T-cell (primary cell): ENCODE measurements around the gene ZKSCAN8. TPM values are rescaled to one million over a fixed set of nuclear protein-coding genes. Genes with fewer than 3 reads are reported as not detected.

Experiments
- ATAC-seq, 4 experiments: fragments of 200-7000 bp in 3 of 4; fragments of 150-1000 bp in 1 of 4; cut with Tn5 transposase; replicated peaks in 1 of 4; 1 replicate in 3 of 4; 2 replicates in 1 of 4; pipeline ENCODE4 v1.10.0; 2021; ENCODE audit warnings: moderate library complexity in 3 of 4, mild to moderate bottlenecking in 2 of 4, moderate number of reproducible peaks in 1 of 4
- CTCF ChIA-PET, 2 donors: fragments of 300-600 bp; sonication (Branson Sonifier 250); formaldehyde crosslinking; loops; one replicate each; lab custom pipeline; 2022; ENCODE audit warnings: antibody characterized with exemption in 2 of 2; lab: Charles Lee
- POLR2A ChIA-PET, 2 donors: fragments of 300-600 bp; sonication (Branson Sonifier 250); formaldehyde crosslinking; loops; one replicate each; lab custom pipeline; 2022; ENCODE audit warnings: antibody characterized with exemption in 2 of 2; lab: Charles Lee
- DNase-seq, 35 experiments: peaks; one replicate each; pipeline versions ENCODE4 v3.0.0 to v3.0.0-alpha.2; 2013 to 2023
- H3K27ac ChIP-seq: one replicate; pipeline ENCODE4 v1.5.1; 2013; ENCODE audit warnings: low read length
- H3K27me3 ChIP-seq, 2 experiments: replicated peaks in 1 of 2; 1 replicate in 1 of 2; 2 replicates in 1 of 2; pipeline versions ENCODE4 v1.6.1 to v1.7.0; 2013; ENCODE audit warnings: low read length in 1 of 2, mixed read lengths in 1 of 2; ENCODE audit not compliant: control insufficient read depth in 2 of 2, insufficient read depth in 2 of 2; ENCODE audit errors: extremely low read depth in 1 of 2
- H3K36me3 ChIP-seq, 2 donors: 1 replicate in 1 of 2; 2 replicates in 1 of 2; pipeline versions ENCODE4 v1.6.1 to v1.7.0; 2013; ENCODE audit warnings: low read length in 1 of 2; ENCODE audit not compliant: control insufficient read depth in 2 of 2, insufficient read depth in 1 of 2; ENCODE audit errors: extremely low read depth in 1 of 2
- H3K4me1 ChIP-seq, 2 experiments: 1 replicate in 1 of 2; 2 replicates in 1 of 2; pipeline versions ENCODE4 v1.6.1 to v1.7.0; 2013; ENCODE audit warnings: low read length in 2 of 2, mixed read lengths in 1 of 2; ENCODE audit not compliant: insufficient read depth in 2 of 2, control insufficient read depth in 1 of 2; ENCODE audit errors: extremely low read depth in 1 of 2
- H3K4me3 ChIP-seq, 2 donors: 1 replicate in 1 of 2; 2 replicates in 1 of 2; pipeline versions ENCODE4 v1.5.1 to v1.7.0; 2013; ENCODE audit warnings: mild to moderate bottlenecking in 2 of 2, low read length in 1 of 2, moderate library complexity in 1 of 2; ENCODE audit not compliant: control insufficient read depth in 1 of 2; ENCODE audit errors: extremely low read depth in 1 of 2
- H3K9me3 ChIP-seq: 2 replicates; pipeline ENCODE4 v1.7.0; 2013
- H3K27ac Mint-ChIP-seq, 2 donors: one replicate each; pipeline ENCODE4 v1.8.0; 2020 to 2021; ENCODE audit warnings: mild to moderate bottlenecking in 2 of 2, mixed read lengths in 2 of 2
- H3K27me3 Mint-ChIP-seq, 2 donors: one replicate each; pipeline ENCODE4 v1.8.0; 2021 to 2022; ENCODE audit warnings: mixed read lengths in 2 of 2
- H3K36me3 Mint-ChIP-seq: one replicate; pipeline ENCODE4 v1.8.0; 2021; ENCODE audit warnings: mixed read lengths
- H3K4me1 Mint-ChIP-seq, 3 donors: one replicate each; pipeline ENCODE4 v1.8.0; 2020 to 2022; ENCODE audit warnings: mixed read lengths in 3 of 3, mild to moderate bottlenecking in 1 of 3
- H3K4me3 Mint-ChIP-seq, 3 donors: one replicate each; pipeline ENCODE4 v1.8.0; 2020 to 2022; ENCODE audit warnings: mild to moderate bottlenecking in 3 of 3, mixed read lengths in 3 of 3, moderate library complexity in 3 of 3
- H3K9me3 Mint-ChIP-seq, 3 donors: one replicate each; pipeline ENCODE4 v1.8.0; 2020 to 2022; ENCODE audit warnings: mixed read lengths in 3 of 3
- WGBS: methylation state at CpG from one replicate; pipeline ENCODE4 v1.1.5; 2013; ENCODE audit warnings: missing lambda C conversion rate; ENCODE audit not compliant: insufficient coverage; 5-methylcytosine and 5-hydroxymethylcytosine counted together
- total RNA-seq, 35 experiments: library from RNA in 6 of 35; stranded (reverse) in 6 of 35; fragments of 120-200 nt in 1 of 35; gene quantifications; one replicate each; pipeline versions ENCODE4 v1.2.1 to v1.2.4 and lab custom pipeline; 2013 to 2026

ZKSCAN8 gene
- total RNA-seq, 5 donors from 2014 or later (not counting 1 experiment from before 2014, with no cell fraction given): 23.3 to 35.7 (median 35.0) TPM

DNA sequence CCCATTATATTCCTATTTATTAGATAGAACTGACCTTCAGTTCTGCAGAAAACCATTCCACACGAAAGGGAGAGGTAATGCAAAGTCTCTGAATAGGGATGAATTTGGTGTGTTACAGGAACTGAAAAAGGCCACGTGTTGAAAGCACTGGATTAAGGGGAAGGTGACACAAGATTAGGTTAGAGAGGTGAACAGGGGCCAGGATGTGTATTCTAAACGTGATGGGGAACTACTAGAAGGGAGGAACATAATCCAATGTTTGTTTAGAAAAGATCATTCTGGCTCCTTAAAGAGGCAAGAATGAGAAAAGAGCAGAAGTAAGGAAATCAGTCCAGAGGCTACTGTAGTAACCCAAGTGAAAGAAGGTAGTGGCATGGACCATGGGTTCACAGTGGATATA, 6.3 kb upstream of the ZKSCAN8 start:
- peaks cover 0 to 10% of the 10 kb centered on the region in 2 donors for H3K36me3 ChIP-seq
- no peaks in the 10 kb centered on the region for H3K27me3 Mint-ChIP-seq
- H3K4me1 Mint-ChIP-seq: peaks cover 72 to 74% (median 73%) of the 10 kb centered on the region in 3 donors
- peak overlapping the region; percentile 96 for H3K27ac ChIP-seq
- H3K4me1 ChIP-seq: peaks cover 12 to 17% of the 10 kb centered on the region in 2 experiments
- ATAC-seq (no peak), DNase-seq (no peak)
- ChIA-PET CTCF (interaction anchor here in 1 of 2 donors (2.5 kb wide), 1 partner anchor 10 kb away, joined by 11 read pairs; no protein-coding TSS in a partner anchor), POLR2A (no interaction called here)
- 10% methylated on average over 2 of the region's 3 CpGs for WGBS
- H3K27me3 ChIP-seq: no peaks in the 10 kb centered on the region
- H3K9me3 ChIP-seq: no peaks in the 10 kb centered on the region
- no peaks in the 10 kb centered on the region for H3K9me3 Mint-ChIP-seq
- H3K4me3 ChIP-seq: no peak overlapping the region
- H3K4me3 Mint-ChIP-seq: peak overlapping the region; percentile 91 to 95 (median 91)
- H3K36me3 Mint-ChIP-seq: peaks cover 4% of the 10 kb centered on the region
- H3K27ac Mint-ChIP-seq: peak overlapping the region; percentile 94 to 97

DNA sequence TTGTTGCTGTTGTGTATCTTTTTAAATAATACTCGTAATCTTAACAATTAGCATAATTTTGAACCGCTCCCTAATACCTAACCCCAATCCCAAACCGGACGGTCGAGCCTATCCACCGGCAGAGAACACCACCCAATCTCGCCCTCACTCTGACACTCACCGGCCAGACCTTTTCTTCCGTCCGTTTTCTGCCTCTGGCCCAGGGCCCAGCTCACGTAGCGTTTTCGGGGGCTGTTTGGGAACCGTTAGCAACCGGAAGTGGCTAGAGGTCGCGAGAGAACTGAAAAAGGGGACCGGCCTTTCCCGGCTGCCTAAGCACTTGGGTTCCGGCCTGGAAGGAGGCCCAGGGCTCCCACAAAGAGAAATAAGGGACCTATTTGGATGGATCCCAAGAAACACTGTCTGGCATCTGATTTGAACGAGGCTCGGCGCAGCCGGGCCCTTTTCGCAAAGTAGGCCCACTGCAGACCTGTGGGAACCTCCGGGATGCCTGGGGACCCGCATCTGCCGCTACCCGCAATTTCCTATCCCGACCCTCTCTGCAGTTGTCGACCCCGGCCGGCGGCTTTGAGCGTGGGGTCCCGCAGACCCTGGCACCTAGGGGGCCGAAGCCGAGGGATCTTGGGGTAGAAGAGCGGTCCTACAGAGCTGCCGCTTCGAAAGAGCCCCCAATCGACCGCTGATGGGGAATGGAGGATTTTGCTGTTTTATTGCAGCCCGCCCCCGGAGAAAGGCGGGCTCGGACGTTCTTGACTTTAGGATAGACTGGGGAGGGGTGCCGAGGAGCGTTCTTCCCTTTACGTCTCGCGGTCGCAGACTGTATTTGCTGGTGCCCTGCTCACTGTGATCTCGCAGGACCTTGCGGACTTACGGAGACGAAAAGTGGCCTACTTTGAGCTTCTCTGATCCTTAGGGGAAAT, 4.8 kb upstream of the ZKSCAN8 start:
- peak overlapping the region; percentile 94 to 97 for H3K27ac Mint-ChIP-seq
- no peaks in the 10 kb centered on the region for H3K27me3 Mint-ChIP-seq
- no peaks in the 10 kb centered on the region for H3K9me3 Mint-ChIP-seq
- H3K36me3 Mint-ChIP-seq: peaks cover 4% of the 10 kb centered on the region
- H3K27me3 ChIP-seq: no peaks in the 10 kb centered on the region
- H3K4me3 Mint-ChIP-seq: peak overlapping the region; percentile 91 to 95 (median 91)
- ChIA-PET CTCF (interaction anchor here in 1 of 2 donors (1.1 to 2.5 kb wide), 2 partner anchors 11 to 130 kb away, joined by 5 to 11 read pairs; partner anchors contain the start of gene ZSCAN26), POLR2A (interaction anchor here (0.5 to 1.6 kb wide), 7 partner anchors 10 to 214 kb away, joined by 3 to 6 read pairs (median 4); partner anchors contain the start of gene ZNF165 (in 1 of the 2))
- H3K4me1 ChIP-seq: peaks cover 14 to 24% of the 10 kb centered on the region in 2 experiments
- peaks cover 0 to 6% of the 10 kb centered on the region in 2 donors for H3K36me3 ChIP-seq
- DNase-seq (peak; percentile 44 to 85 (median 66)), ATAC-seq (peak; percentile 40 to 63 (median 54))
- H3K27ac ChIP-seq: peak overlapping the region; percentile 96
- peak overlapping the region; percentile 76 to 92 for H3K4me3 ChIP-seq
- no peaks in the 10 kb centered on the region for H3K9me3 ChIP-seq
- WGBS: under 1% methylated on average over 43 of the region's 58 CpGs
- peaks cover 76 to 82% (median 81%) of the 10 kb centered on the region in 3 donors for H3K4me1 Mint-ChIP-seq

DNA sequence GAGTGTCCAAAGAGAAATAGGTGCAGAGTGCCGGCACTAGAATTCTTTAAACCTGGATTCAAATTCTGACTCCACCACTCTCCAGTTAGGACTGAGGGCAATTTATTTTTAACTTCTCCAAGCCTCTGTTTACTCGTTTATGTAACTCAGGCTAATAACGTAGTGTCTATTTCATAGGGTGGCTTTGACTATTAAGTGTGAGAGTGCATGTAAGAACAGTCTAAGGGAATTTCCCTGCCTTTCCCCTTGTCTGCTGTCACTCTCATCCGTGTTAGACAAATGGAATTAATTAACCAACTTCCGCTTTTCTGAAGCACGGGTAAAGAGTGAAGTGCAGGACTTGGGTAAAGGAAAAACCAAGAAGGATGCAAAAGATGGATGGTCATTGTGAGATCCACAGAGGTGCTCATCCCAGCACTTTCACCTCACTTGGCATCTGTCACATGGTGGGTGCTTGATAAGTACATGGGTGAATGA, 4.1 kb upstream of the ZKSCAN8 start:
- Mint-ChIP-seq H3K27ac (peak overlapping the region; percentile 94 to 97), H3K27me3 (no peaks in the 10 kb centered on the region), H3K4me3 (peak overlapping the region; percentile 91 to 95 (median 91)), H3K9me3 (no peaks in the 10 kb centered on the region), H3K4me1 (peaks cover 77 to 88% (median 88%) of the 10 kb centered on the region in 3 donors), H3K36me3 (peaks cover 4% of the 10 kb centered on the region)
- Histone ChIP-seq H3K27me3 (no peaks in the 10 kb centered on the region), H3K27ac (peak overlapping the region; percentile 96), H3K4me1 (peaks cover 18 to 27% of the 10 kb centered on the region in 2 experiments), H3K4me3 (peak overlapping the region; percentile 76 to 92), H3K9me3 (no peaks in the 10 kb centered on the region), H3K36me3 (peaks cover 0 to 5% of the 10 kb centered on the region in 2 donors)
- CTCF ChIA-PET: interaction anchor here in 1 of 2 donors (2.5 kb wide), 1 partner anchor 12 kb away, joined by 11 read pairs; no protein-coding TSS in a partner anchor
- POLR2A ChIA-PET: interaction anchor here (0.6 to 1.6 kb wide), 6 partner anchors 10 to 235 kb away, joined by 3 to 6 read pairs (median 4); no protein-coding TSS in a partner anchor
- WGBS: no CpG with 5 or more reads among the region's 6 CpGs
- ATAC-seq: peak in 1 of 4 experiments; percentile 70
- peak in 7 of 35 experiments; percentile 6 to 82 (median 18) for DNase-seq

DNA sequence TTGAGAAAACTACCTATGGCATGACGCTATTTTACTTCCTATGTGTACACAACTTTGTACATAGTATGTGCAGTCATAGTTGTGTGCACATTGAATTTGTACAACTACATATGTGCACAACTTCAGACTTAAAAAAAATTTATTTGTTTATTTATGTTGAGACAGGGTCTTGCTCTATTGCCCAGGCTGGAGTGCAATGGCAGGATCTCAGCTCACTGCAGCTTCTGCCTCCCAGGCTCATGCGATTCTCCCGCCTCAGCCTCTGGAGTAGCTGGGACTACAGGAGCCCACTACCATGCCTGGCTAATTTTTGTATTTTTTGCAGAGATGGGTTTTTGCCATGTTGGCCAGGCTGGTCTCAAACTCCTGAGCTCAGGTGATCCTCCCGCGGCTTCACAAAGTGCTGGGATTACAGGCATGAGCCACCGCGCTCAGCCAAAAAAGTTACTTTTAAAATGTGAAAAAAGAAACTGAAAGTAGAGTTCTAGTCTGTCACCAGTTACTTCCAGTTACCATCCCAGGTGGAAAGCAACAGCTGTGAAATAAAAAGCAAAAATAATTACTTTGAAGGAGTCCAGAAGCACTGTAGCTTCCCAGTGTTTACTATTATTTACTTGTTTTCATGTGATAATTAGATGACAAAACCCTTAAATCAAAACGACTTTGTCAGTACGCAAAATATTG, 1.7 kb upstream of the ZKSCAN8 start:
- no peaks in the 10 kb centered on the region for H3K27me3 ChIP-seq
- Mint-ChIP-seq H3K4me1 (peaks cover 71 to 83% (median 83%) of the 10 kb centered on the region in 3 donors), H3K9me3 (no peaks in the 10 kb centered on the region), H3K27ac (peak overlapping the region; percentile 87 to 88), H3K36me3 (peaks cover 10% of the 10 kb centered on the region), H3K4me3 (peak overlapping the region; percentile 79 to 96 (median 94)), H3K27me3 (no peaks in the 10 kb centered on the region)
- ATAC-seq (no peak), DNase-seq (peak in 1 of 35 experiments; percentile 27)
- 71% methylated on average over 2 of the region's 9 CpGs for WGBS
- peaks cover 0 to 5% of the 10 kb centered on the region in 2 donors for H3K36me3 ChIP-seq
- peak overlapping the region; percentile 96 for H3K27ac ChIP-seq
- H3K4me3 ChIP-seq: peak overlapping the region in 1 of 2 donors; percentile 42
- peaks cover 19 to 27% of the 10 kb centered on the region in 2 experiments for H3K4me1 ChIP-seq
- ChIA-PET CTCF (interaction anchor here in 1 of 2 donors (0.6 to 0.7 kb wide), 2 partner anchors 242 to 1924 kb away, joined by 3 read pairs; no protein-coding TSS in a partner anchor), POLR2A (interaction anchor here (0.7 to 2.0 kb wide), 4 partner anchors 14 to 370 kb away, joined by 5 to 17 read pairs (median 10); partner anchors contain the start of gene ZSCAN16 (in 1 of the 2))
- no peaks in the 10 kb centered on the region for H3K9me3 ChIP-seq

DNA sequence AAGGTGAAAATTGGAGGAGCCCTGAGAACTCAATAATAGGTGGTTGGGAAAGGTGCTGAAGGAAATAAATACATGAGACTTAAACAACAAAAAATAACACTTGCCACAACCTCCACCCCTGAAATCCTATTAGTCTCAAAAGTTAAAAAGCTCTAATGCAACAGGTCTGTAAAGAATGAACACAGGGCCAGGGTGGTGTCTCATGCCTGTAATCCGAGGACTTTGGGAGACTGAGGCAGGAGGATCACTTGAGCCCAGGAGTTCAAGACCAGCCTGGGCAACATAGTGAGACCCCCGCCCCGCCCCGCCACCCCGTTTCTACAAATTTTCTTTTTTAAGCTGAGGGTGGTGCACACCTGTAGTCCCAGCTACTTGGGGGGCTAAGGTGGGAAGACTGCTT, 1.1 kb upstream of the ZKSCAN8 start:
- CTCF ChIA-PET: interaction anchor here in 1 of 2 donors (0.6 to 1.7 kb wide), 4 partner anchors 36 to 1923 kb away, joined by 3 to 10 read pairs (median 8); no protein-coding TSS in a partner anchor
- Mint-ChIP-seq H3K4me3 (peak overlapping the region; percentile 94 to 96 (median 95)), H3K27me3 (no peaks in the 10 kb centered on the region), H3K9me3 (no peaks in the 10 kb centered on the region), H3K27ac (peak overlapping the region; percentile 87 to 88), H3K4me1 (peaks cover 73 to 85% (median 79%) of the 10 kb centered on the region in 3 donors), H3K36me3 (peaks cover 16% of the 10 kb centered on the region)
- 91% methylated on average over 1 of the region's 5 CpGs for WGBS
- Histone ChIP-seq H3K36me3 (peaks cover 0 to 8% of the 10 kb centered on the region in 2 donors), H3K9me3 (no peaks in the 10 kb centered on the region), H3K4me3 (peak overlapping the region in 1 of 2 donors; percentile 42), H3K27ac (peak overlapping the region; percentile 96), H3K4me1 (peaks cover 19 to 27% of the 10 kb centered on the region in 2 experiments), H3K27me3 (no peaks in the 10 kb centered on the region)
- POLR2A ChIA-PET: interaction anchor here (0.6 to 2.0 kb wide), 5 partner anchors 15 to 1866 kb away, joined by 3 to 17 read pairs (median 6); partner anchors contain the start of gene ZSCAN16 (in 1 of the 2)
- ATAC-seq: no peak
- no peak for DNase-seq
